ENCODE measurements around the gene FSTL3. TPM values are rescaled to one million over a fixed set of nuclear protein-coding genes. Genes with fewer than 3 reads are reported as not detected.

FSTL3 gene
- total RNA-seq, 1 donor from 2014 or later, result 13.8 TPM

DNA sequence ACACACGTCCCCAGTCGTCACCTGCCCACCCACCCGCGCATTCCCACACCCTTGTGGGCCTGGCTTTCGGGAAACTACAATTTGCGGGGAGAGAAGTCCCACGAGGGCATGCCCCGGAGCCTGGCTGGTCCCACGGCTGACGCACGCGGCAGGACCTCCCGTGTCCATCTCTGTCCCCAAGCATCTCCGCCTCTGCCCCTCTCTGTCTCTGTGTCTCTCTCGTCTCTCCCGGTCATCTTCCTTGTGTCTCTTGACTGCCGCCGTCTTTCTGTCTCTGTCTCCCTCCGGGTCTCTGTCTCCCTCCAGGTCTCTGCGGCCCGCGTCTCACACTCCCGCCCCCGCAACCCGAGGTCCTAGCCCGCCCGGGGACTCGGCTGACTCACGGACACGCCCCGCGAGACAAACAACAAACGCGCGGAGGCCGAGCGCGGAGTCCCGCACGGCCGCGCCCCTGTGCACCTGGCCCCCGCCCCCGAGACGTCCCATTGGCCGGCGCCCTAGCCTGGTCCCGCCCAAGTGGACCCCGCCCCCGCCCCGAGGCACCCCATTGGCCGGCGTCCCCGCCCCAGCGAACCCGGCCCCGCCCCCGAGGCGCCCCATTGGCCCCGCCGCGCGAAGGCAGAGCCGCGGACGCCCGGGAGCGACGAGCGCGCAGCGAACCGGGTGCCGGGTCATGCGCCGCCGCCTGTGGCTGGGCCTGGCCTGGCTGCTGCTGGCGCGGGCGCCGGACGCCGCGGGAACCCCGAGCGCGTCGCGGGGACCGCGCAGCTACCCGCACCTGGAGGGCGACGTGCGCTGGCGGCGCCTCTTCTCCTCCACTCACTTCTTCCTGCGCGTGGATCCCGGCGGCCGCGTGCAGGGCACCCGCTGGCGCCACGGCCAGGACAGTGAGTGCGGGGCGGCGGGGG is 36.7 kb upstream of the FSTL3 start, which contains the start of gene FGF22:
Gene FGF22, plus strand, starts transcription at position 627 of the 908 bp plus-strand sequence. Its CDS starts 47 bp downstream, at position 674.
- Mint-ChIP-seq H3K27ac (peak within 1 kb of the TSS; percentile 91), H3K4me3 (ENCODE audit: low read depth) (peak within 1 kb of the TSS; percentile 64), H3K27me3 (peaks cover 19% of the 10 kb centered on the region), H3K36me3 (ENCODE audit: insufficient read depth) (no peaks in the 10 kb centered on the region), H3K9me3 (ENCODE audit: low read depth) (no peaks in the 10 kb centered on the region), H3K4me1 (ENCODE audit: low read depth) (no peaks in the 10 kb centered on the region)
- peak; percentile 89 for DNase-seq (ENCODE audit: low spot score, unreplicated experiment)
- no peak for TF ChIP-seq CTCF (IDR thresholded peaks at IDR 0.05; ENCODE audit: unreplicated experiment)

DNA sequence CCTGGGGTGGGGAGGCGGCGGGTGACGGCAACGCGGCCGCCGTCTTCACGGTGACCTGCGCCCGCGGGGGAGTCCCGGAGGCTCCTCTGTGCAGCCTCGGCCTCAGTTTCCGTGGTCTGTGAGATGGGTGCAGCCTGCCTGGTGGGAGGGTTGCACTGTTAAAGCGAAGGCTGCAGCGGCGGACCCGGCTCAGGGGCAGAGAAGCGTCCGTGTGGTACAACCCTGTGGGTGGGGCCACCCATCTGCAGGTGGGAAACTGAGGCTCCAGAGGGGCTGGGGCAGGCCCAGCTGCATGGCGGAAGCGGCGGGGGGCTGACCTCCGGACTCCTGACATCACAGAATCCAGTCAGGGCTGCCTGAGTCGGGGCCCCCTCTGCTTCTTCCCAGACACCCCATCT is 36.0 kb upstream of the FSTL3 start:
- H3K36me3 Mint-ChIP-seq (ENCODE audit: insufficient read depth), result peaks cover 2% of the 10 kb centered on the region
- H3K27ac Mint-ChIP-seq, result no peak overlapping the region
- no peak overlapping the region for H3K4me3 Mint-ChIP-seq (ENCODE audit: low read depth)
- DNase-seq (ENCODE audit: low spot score, unreplicated experiment), result no peak
- H3K9me3 Mint-ChIP-seq (ENCODE audit: low read depth), result no peaks in the 10 kb centered on the region
- H3K27me3 Mint-ChIP-seq, result peaks cover 19% of the 10 kb centered on the region
- H3K4me1 Mint-ChIP-seq (ENCODE audit: low read depth), result no peaks in the 10 kb centered on the region
- no peak for TF ChIP-seq CTCF (IDR thresholded peaks at IDR 0.05; ENCODE audit: unreplicated experiment)

DNA sequence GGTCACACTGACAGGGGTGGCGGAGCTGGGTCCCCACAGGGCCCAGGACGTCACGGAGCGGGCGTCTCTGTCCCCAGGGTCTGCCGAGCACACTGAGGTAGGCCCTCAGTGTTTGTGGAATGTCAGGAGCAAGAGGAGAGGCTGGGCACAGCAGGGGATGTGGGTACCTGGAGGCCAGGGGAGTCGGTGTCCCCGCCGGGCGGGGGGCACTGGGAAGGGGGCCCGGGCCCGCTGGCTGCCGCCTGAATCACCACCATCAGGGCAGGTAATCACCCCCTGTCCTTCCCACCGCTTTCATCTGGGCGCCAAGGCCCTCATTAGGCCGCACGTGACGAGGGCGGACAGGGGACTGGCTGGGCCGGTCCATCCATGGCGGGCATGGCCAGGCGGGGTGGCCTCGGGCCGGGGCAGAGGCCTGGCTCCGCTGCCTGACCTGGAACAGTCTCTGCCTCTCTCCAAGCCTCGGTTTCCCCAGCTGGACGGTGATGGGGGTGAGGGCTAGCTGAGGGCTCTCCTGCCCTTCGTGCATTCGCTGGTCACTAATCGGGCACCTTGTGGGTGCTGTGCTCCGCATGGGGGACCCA is 35.5 kb upstream of the FSTL3 start:
- TF ChIP-seq CTCF (IDR thresholded peaks at IDR 0.05; ENCODE audit: unreplicated experiment), result no peak
- DNase-seq (ENCODE audit: low spot score, unreplicated experiment), result no peak
- peaks cover 2% of the 10 kb centered on the region for H3K36me3 Mint-ChIP-seq (ENCODE audit: insufficient read depth)
- no peaks in the 10 kb centered on the region for H3K9me3 Mint-ChIP-seq (ENCODE audit: low read depth)
- H3K4me3 Mint-ChIP-seq (ENCODE audit: low read depth), result no peak overlapping the region
- H3K27ac Mint-ChIP-seq, result no peak overlapping the region
- no peaks in the 10 kb centered on the region for H3K4me1 Mint-ChIP-seq (ENCODE audit: low read depth)
- peaks cover 19% of the 10 kb centered on the region for H3K27me3 Mint-ChIP-seq

DNA sequence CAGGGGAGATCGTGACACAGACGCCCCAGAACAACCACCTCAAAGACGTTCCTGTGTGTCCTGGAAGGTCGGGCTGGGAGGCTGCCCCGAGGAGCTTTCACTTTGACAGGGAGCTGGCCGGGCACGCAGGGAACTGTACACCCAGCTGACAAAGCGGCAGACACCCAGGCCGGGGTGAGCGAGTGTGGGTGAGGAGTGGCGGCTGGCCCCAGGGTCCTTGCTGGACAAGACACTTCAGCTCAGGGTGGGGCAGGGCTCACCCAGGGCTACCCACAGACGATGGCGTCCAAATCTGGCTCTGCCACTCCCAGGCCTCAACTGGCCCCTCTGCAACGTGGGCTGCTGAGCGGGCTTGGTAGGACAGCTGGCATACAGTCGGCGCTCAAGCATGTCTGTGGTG is 34.5 kb upstream of the FSTL3 start:
- H3K27ac Mint-ChIP-seq, result no peak overlapping the region
- H3K27me3 Mint-ChIP-seq, result peaks cover 19% of the 10 kb centered on the region
- no peak for TF ChIP-seq CTCF (IDR thresholded peaks at IDR 0.05; ENCODE audit: unreplicated experiment)
- H3K36me3 Mint-ChIP-seq (ENCODE audit: insufficient read depth), result peaks cover 4% of the 10 kb centered on the region
- no peaks in the 10 kb centered on the region for H3K4me1 Mint-ChIP-seq (ENCODE audit: low read depth)
- H3K9me3 Mint-ChIP-seq (ENCODE audit: low read depth), result no peaks in the 10 kb centered on the region
- H3K4me3 Mint-ChIP-seq (ENCODE audit: low read depth), result no peak overlapping the region
- DNase-seq (ENCODE audit: low spot score, unreplicated experiment), result no peak

DNA sequence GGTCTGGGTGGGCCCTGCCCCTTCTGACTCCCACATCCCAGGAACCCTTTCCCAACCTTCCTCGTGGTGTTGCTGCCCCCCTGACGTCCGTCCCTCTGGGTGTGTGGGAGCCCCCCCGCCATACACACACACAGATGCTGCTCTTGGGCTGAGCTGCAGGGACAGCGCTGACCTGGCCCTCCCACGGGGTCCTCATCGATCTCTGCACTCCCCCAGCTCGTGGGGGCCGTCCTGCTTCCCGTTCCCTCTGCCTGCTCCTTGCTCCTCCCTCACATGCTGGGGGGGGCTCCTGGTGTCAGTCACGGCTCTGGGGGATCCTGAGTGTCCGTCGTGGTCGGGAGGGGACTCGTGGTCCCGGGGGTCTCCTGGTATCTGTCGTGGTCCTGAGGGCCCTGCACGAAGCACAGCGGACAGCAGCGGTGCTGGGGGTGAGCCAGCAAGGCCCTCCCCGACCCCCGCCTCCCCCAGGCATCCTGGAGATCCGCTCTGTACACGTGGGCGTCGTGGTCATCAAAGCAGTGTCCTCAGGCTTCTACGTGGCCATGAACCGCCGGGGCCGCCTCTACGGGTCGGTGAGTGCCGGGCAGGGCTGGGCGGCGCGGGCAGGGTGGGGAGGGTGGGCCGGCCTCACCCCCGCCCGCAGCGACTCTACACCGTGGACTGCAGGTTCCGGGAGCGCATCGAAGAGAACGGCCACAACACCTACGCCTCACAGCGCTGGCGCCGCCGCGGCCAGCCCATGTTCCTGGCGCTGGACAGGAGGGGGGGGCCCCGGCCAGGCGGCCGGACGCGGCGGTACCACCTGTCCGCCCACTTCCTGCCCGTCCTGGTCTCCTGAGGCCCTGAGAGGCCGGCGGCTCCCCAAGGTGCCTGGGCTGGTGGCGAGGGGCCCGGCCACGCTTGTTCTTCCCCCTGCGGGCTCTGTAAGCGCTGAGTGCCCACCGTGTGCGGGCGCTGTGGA is 33.1 kb upstream of the FSTL3 start:
- H3K4me1 Mint-ChIP-seq (ENCODE audit: low read depth), result no peaks in the 10 kb centered on the region
- no peak overlapping the region for H3K27ac Mint-ChIP-seq
- TF ChIP-seq CTCF (IDR thresholded peaks at IDR 0.05; ENCODE audit: unreplicated experiment), result no peak
- DNase-seq (ENCODE audit: low spot score, unreplicated experiment), result no peak
- H3K9me3 Mint-ChIP-seq (ENCODE audit: low read depth), result no peaks in the 10 kb centered on the region
- H3K36me3 Mint-ChIP-seq (ENCODE audit: insufficient read depth), result peaks cover 4% of the 10 kb centered on the region
- H3K4me3 Mint-ChIP-seq (ENCODE audit: low read depth), result no peak overlapping the region
- H3K27me3 Mint-ChIP-seq, result peaks cover 9% of the 10 kb centered on the region
